Tibial nerve (tissue), 4 donors: ENCODE data around the gene MED9. TPM values are rescaled to one million over a fixed set of nuclear protein-coding genes. Genes with fewer than 3 reads are reported as not detected.

Source experiments
- DNase-seq, 2 donors: peaks; one replicate each; pipeline ENCODE4 v3.0.0-alpha.2; 2019; ENCODE audit warnings: low spot score in 2 of 2
- H3K27ac ChIP-seq, 4 donors: fragments of 200-600 bp; sonication (generic) in 3 of 4; one replicate each; pipeline ENCODE4 v1.5.1; 2017 to 2019; ENCODE audit warnings: mild to moderate bottlenecking in 1 of 4
- H3K27me3 ChIP-seq, 2 donors: fragments of 200-600 bp; sonication (generic) in 1 of 2; one replicate each; pipeline versions ENCODE4 v1.5.1 to v1.6.0; 2017 to 2019
- H3K36me3 ChIP-seq, 3 donors: fragments of 200-600 bp; sonication (generic); one replicate each; pipeline ENCODE4 v1.5.1; 2018 to 2019
- H3K4me1 ChIP-seq, 4 donors: fragments of 200-600 bp; sonication (generic) in 3 of 4; one replicate each; pipeline ENCODE4 v1.5.1; 2017 to 2019
- H3K4me3 ChIP-seq, 4 donors: fragments of 200-600 bp; sonication (generic) in 3 of 4; one replicate each; pipeline ENCODE4 v1.5.1; 2017 to 2019; ENCODE audit warnings: mild to moderate bottlenecking in 1 of 4, moderate library complexity in 1 of 4
- H3K9me3 ChIP-seq, 4 donors: fragments of 200-600 bp; sonication (generic) in 3 of 4; one replicate each; pipeline ENCODE4 v1.5.1; 2017 to 2019
- EP300 ChIP-seq, 2 donors: sonication (generic); formaldehyde crosslinking; IDR thresholded peaks; one replicate each; pipeline ENCODE4 v1.6.1; 2017; ENCODE audit warnings: antibody characterized with exemption in 2 of 2, mild to moderate bottlenecking in 1 of 2
- POLR2A ChIP-seq, 2 donors: fragments of 450-650 bp; IDR thresholded peaks; one replicate each; pipeline ENCODE4 v1.6.1; 2017; ENCODE audit warnings: antibody characterized with exemption in 2 of 2, mild to moderate bottlenecking in 2 of 2, moderate library complexity in 2 of 2
- WGBS, 2 donors: methylation state at CpG; one replicate each; pipeline ENCODE4 v1.1.5; 2018; 5-methylcytosine and 5-hydroxymethylcytosine counted together
- total RNA-seq, 4 donors: library from RNA; depleted of rRNA; stranded (reverse); fragments of >200 nt; gene quantifications; one replicate each; pipeline ENCODE4 v1.1.0, GENCODE V29; 2016
- TF ChIP-seq, protein P1 (sequence below), 5 experiments: fragments of 200-600 bp in 3 of 5; fragments of 450-650 bp in 2 of 5; sonication (generic) in 3 of 5; IDR thresholded peaks; one replicate each; pipeline ENCODE4 v1.5.1; 2016 to 2019; ENCODE audit warnings: antibody characterized with exemption in 5 of 5, mild to moderate bottlenecking in 3 of 5, moderate library complexity in 2 of 5

MED9 gene
- total RNA-seq, 4 donors from 2014 or later, result 8.0 to 17.5 (median 13.6) TPM

DNA sequence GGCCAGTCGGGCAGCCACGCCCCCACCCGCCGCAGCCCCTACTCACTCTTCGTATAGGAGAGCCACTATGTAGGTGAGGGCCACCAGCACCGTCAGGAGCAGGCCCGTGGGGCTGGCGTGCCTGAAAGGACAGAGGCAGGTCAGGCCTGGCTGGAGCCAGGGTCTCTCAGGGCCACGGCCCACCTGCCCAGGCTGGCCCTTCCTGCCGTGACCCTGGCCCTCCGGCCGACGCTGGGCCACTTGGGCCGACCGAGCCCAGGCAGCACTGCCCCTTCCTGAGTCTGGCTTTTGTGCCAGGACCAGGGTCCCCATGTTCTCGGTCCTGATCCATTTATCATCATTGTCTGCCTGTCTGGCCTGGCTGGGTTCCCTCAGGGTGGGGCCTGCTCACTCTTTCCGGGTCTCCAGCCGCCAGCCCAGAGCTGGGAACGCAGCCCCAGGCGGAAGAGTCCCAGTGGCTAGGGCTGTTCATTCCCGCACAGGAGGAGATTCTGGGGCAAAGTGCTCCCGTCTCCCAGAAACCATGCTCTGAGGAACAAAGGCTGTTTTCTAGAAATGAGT is 29.5 kb downstream of the MED9 start:
- Histone ChIP-seq H3K4me3 (no peak overlapping the region), H3K4me1 (no peaks in the 10 kb centered on the region), H3K27me3 (no peaks in the 10 kb centered on the region), H3K9me3 (no peaks in the 10 kb centered on the region), H3K27ac (no peak overlapping the region), H3K36me3 (peaks cover 0 to 32% (median 0%) of the 10 kb centered on the region in 3 donors)
- no peak for DNase-seq
- WGBS, 2 donors, result 73 to 86% methylated on average over 17 to 18 of the region's 22 CpGs
- TF ChIP-seq EP300 (IDR thresholded peaks at IDR 0.05) (no peak), POLR2A (IDR thresholded peaks at IDR 0.05) (no peak)
- TF ChIP-seq, protein P1, sequence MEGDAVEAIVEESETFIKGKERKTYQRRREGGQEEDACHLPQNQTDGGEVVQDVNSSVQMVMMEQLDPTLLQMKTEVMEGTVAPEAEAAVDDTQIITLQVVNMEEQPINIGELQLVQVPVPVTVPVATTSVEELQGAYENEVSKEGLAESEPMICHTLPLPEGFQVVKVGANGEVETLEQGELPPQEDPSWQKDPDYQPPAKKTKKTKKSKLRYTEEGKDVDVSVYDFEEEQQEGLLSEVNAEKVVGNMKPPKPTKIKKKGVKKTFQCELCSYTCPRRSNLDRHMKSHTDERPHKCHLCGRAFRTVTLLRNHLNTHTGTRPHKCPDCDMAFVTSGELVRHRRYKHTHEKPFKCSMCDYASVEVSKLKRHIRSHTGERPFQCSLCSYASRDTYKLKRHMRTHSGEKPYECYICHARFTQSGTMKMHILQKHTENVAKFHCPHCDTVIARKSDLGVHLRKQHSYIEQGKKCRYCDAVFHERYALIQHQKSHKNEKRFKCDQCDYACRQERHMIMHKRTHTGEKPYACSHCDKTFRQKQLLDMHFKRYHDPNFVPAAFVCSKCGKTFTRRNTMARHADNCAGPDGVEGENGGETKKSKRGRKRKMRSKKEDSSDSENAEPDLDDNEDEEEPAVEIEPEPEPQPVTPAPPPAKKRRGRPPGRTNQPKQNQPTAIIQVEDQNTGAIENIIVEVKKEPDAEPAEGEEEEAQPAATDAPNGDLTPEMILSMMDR (IDR thresholded peaks at IDR 0.05), result no peak

DNA sequence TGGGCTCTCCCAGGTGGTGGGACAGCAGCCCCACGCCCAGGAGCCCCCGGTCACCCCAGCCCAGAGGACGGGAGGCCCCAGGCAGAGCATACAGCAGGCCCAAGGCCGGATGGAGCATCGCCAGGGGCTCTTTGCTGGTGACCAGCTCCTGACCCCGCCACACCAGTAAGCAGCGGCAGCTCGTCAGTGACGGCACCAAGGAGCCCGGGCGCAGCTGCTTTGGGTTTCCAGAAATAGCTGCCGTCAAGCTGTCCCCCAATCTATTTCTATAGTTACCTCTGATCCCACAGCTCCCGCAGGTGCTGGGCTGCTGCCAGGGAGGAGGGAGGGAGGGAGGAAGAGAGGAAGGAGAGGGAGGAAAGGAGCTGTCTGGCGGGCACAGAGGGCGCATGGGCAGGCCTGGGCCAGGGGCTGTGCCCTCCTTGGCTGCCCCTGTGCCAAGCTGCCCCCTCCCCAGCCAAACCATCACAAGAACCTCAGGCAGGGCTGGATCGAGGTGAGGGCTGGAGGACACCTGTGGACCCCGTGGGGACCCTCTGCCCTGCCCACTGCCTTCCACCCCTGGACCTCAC is 30.2 kb downstream of the MED9 start:
- no peaks in the 10 kb centered on the region for H3K27me3 ChIP-seq
- H3K4me1 ChIP-seq, result peaks cover 0 to 3% (median 0%) of the 10 kb centered on the region in 4 donors
- no peak overlapping the region for H3K27ac ChIP-seq
- H3K9me3 ChIP-seq, result no peaks in the 10 kb centered on the region
- peaks cover 0 to 32% (median 0%) of the 10 kb centered on the region in 3 donors for H3K36me3 ChIP-seq
- H3K4me3 ChIP-seq, result no peak overlapping the region
- DNase-seq, result no peak
- TF ChIP-seq, protein P1 (IDR thresholded peaks at IDR 0.05), result no peak
- TF ChIP-seq EP300 (IDR thresholded peaks at IDR 0.05) (no peak), POLR2A (IDR thresholded peaks at IDR 0.05) (no peak)
- WGBS, 2 donors, result 71 to 86% methylated on average over 17 of the region's 17 CpGs

DNA sequence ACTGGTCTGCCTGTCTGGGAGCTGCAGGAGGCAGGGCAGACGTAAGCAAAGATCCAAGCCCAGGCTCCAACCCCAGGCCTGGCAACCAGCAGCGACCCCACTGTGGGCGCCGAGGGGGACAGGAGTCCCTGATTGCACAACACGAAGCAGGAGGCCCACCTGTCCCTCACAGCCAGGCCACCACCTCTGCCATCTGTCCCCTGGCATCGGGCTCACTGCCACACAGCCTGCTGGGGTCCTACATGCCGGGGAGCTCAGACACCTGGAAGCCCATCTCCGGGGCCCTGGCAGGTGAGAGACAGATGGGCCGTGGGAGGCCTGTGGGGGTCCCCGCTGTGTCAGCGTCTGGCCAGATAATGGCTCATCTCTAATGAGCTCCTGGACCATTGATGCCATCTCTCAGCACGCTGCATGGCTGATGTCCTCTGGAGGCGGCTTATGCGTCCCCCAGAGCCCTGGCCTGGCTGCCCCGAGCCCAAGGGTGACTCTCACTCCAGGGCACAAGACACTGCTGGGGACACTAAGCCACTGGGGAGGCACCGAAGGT is 30.7 kb downstream of the MED9 start:
- peaks cover 0 to 8% (median 0%) of the 10 kb centered on the region in 4 donors for H3K4me1 ChIP-seq
- no peak overlapping the region for H3K4me3 ChIP-seq
- WGBS, 2 donors, result 76 to 92% methylated on average over 9 to 16 of the region's 16 CpGs
- H3K9me3 ChIP-seq, result no peaks in the 10 kb centered on the region
- H3K27ac ChIP-seq, result no peak overlapping the region
- no peaks in the 10 kb centered on the region for H3K27me3 ChIP-seq
- H3K36me3 ChIP-seq, result peaks cover 0 to 32% (median 0%) of the 10 kb centered on the region in 3 donors
- DNase-seq, result no peak
- no peak for TF ChIP-seq POLR2A (IDR thresholded peaks at IDR 0.05)
- no peak for TF ChIP-seq EP300 (IDR thresholded peaks at IDR 0.05)
- TF ChIP-seq, protein P1 (IDR thresholded peaks at IDR 0.05), result no peak

DNA sequence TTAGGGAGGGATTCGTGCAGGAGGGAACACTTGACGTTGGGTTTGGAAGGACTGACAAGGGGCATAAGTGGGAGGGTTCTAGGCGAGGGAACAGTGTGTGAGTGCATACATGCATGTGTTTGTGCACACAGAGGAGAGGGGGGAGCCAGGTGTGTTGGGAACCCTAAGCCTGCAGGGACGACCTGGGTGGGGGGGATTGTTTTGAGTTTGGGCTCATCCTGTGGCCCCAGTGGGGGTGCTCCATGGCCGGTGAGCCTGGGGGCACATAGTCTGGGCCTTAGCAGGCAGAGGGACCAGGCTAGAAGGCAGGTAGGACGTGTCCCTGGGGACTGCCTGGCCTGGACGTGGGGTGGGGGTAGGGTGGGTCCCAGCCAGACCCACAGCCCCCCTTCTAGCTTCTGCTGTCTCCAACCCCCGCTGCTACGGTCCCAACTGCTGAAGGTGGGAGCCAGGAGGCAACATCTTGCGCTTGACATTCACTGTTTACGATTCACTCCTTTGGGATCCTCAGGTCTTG is 31.3 kb downstream of the MED9 start:
- TF ChIP-seq EP300 (IDR thresholded peaks at IDR 0.05) (no peak), POLR2A (IDR thresholded peaks at IDR 0.05) (no peak)
- TF ChIP-seq, protein P1 (IDR thresholded peaks at IDR 0.05), result no peak
- DNase-seq, result no peak
- Histone ChIP-seq H3K27me3 (no peaks in the 10 kb centered on the region), H3K9me3 (no peaks in the 10 kb centered on the region), H3K36me3 (peaks cover 0 to 32% (median 0%) of the 10 kb centered on the region in 3 donors), H3K27ac (no peak overlapping the region), H3K4me3 (no peak overlapping the region), H3K4me1 (peaks cover 0 to 9% (median 0%) of the 10 kb centered on the region in 4 donors)
- 84 to 88% methylated on average over 10 to 11 of the region's 11 CpGs for whole genome bisulfite sequencing, 2 donors
